Measurements from ENCODE around the gene HELLS. TPM values are rescaled to one million over a fixed set of nuclear protein-coding genes. Genes with fewer than 3 reads are reported as not detected.
A peak's percentile ranks its signal among the peaks of the same experiment; 100 is the strongest.
"Not testable (repeated sequence)": the region's sequence is repeated elsewhere in the genome, so short reads cannot be mapped to it uniquely, and the experiment has no call there.

HELLS gene
- total RNA-seq (100 to 1,000 TPM; 146 to 147 TPM), polyA plus RNA-seq (7.4 TPM)

- H3K27ac Mint-ChIP-seq, result peak within 1 kb of the TSS; percentile 67 to 99 (median 92)
- peak within 1 kb of the TSS; percentile 89 to 97 (median 90) for H3K4me3 Mint-ChIP-seq
- peaks cover 0 to 2% of the 10 kb centered on the region in 2 donors for H3K27me3 Mint-ChIP-seq
- ChIA-PET POLR2A (no interaction called here), CTCF (no interaction called here)
- peaks cover 23 to 37% (median 27%) of the 10 kb centered on the region in 3 donors for H3K4me1 Mint-ChIP-seq
- no peaks in the 10 kb centered on the region for H3K9me3 Mint-ChIP-seq
- no peaks in the 10 kb centered on the region for H3K9me3 ChIP-seq (ENCODE audit: low read length)
- H3K4me3 ChIP-seq (ENCODE audit: low read length), result peak within 1 kb of the TSS; percentile 81
- no peaks in the 10 kb centered on the region for H3K27me3 ChIP-seq (ENCODE audit: insufficient read depth, low read length, poor library complexity, severe bottlenecking)
- peak within 1 kb of the TSS; percentile 66 for H3K27ac ChIP-seq (ENCODE audit: low read depth, low read length)
- no peaks in the 10 kb centered on the region for H3K36me3 ChIP-seq (ENCODE audit: insufficient read depth, low read length)
- peaks cover 10% of the 10 kb centered on the region for H3K4me1 ChIP-seq (ENCODE audit: insufficient read depth, low read length)
- H3K36me3 Mint-ChIP-seq, result peaks cover 2 to 12% (median 7%) of the 10 kb centered on the region in 3 donors
- DNase-seq, result peak; percentile 53 to 74 (median 63)
These were observed at the start of gene HELLS for GRCh38 chr10:94545391-94546048. Gene HELLS, plus strand, starts transcription at chr10:94545788. Its CDS starts 134 bp downstream, at chr10:94545922.

GRCh38 chr10:94496010-94496409 is 49.6 kb upstream of the HELLS start:
- Mint-ChIP-seq H3K27me3 (peaks cover 3 to 4% of the 10 kb centered on the region in 2 donors), H3K36me3 (no peaks in the 10 kb centered on the region), H3K27ac (no peak overlapping the region), H3K4me1 (peaks cover 0 to 4% (median 0%) of the 10 kb centered on the region in 3 donors), H3K9me3 (no peaks in the 10 kb centered on the region), H3K4me3 (no peak overlapping the region)
- Histone ChIP-seq H3K27ac (ENCODE audit: low read depth, low read length) (no peak overlapping the region), H3K27me3 (ENCODE audit: insufficient read depth, low read length, poor library complexity, severe bottlenecking) (no peaks in the 10 kb centered on the region), H3K4me3 (ENCODE audit: low read length) (no peak overlapping the region), H3K36me3 (ENCODE audit: insufficient read depth, low read length) (no peaks in the 10 kb centered on the region), H3K4me1 (ENCODE audit: insufficient read depth, low read length) (no peaks in the 10 kb centered on the region), H3K9me3 (ENCODE audit: low read length) (no peaks in the 10 kb centered on the region)
- CTCF ChIA-PET, result no interaction called here
- POLR2A ChIA-PET, result no interaction called here
- DNase-seq, result no peak

GRCh38 chr10:94496646-94497045 is 48.9 kb upstream of the HELLS start:
- H3K27ac Mint-ChIP-seq, result no peak overlapping the region
- no peaks in the 10 kb centered on the region for H3K9me3 ChIP-seq (ENCODE audit: low read length)
- DNase-seq, result no peak
- H3K4me3 ChIP-seq (ENCODE audit: low read length), result no peak overlapping the region
- no peaks in the 10 kb centered on the region for H3K27me3 ChIP-seq (ENCODE audit: insufficient read depth, low read length, poor library complexity, severe bottlenecking)
- no peaks in the 10 kb centered on the region for H3K36me3 Mint-ChIP-seq
- POLR2A ChIA-PET, result no interaction called here
- peaks cover 3% of the 10 kb centered on the region in 2 donors for H3K27me3 Mint-ChIP-seq
- CTCF ChIA-PET, result no interaction called here
- no peaks in the 10 kb centered on the region for H3K4me1 ChIP-seq (ENCODE audit: insufficient read depth, low read length)
- H3K9me3 Mint-ChIP-seq, result no peaks in the 10 kb centered on the region
- peaks cover 0 to 4% (median 0%) of the 10 kb centered on the region in 3 donors for H3K4me1 Mint-ChIP-seq
- H3K36me3 ChIP-seq (ENCODE audit: insufficient read depth, low read length), result no peaks in the 10 kb centered on the region
- H3K27ac ChIP-seq (ENCODE audit: low read depth, low read length), result no peak overlapping the region
- no peak overlapping the region for H3K4me3 Mint-ChIP-seq

- Mint-ChIP-seq H3K27ac (no peak overlapping the region), H3K27me3 (peaks cover 3% of the 10 kb centered on the region in 2 donors), H3K4me1 (peaks cover 0 to 4% (median 0%) of the 10 kb centered on the region in 3 donors), H3K36me3 (no peaks in the 10 kb centered on the region), H3K9me3 (no peaks in the 10 kb centered on the region), H3K4me3 (no peak overlapping the region)
- CTCF ChIA-PET, result no interaction called here
- Histone ChIP-seq H3K4me3 (ENCODE audit: low read length) (no peak overlapping the region), H3K36me3 (ENCODE audit: insufficient read depth, low read length) (no peaks in the 10 kb centered on the region), H3K27ac (ENCODE audit: low read depth, low read length) (no peak overlapping the region), H3K27me3 (ENCODE audit: insufficient read depth, low read length, poor library complexity, severe bottlenecking) (no peaks in the 10 kb centered on the region), H3K4me1 (ENCODE audit: insufficient read depth, low read length) (no peaks in the 10 kb centered on the region), H3K9me3 (ENCODE audit: low read length) (no peaks in the 10 kb centered on the region)
- POLR2A ChIA-PET, result no interaction called here
- no peak for DNase-seq
These were observed 45.5 kb upstream of the HELLS start for GRCh38 chr10:94500063-94500462.

GRCh38 chr10:94521276-94522250 is 24.0 kb upstream of the HELLS start:
- Histone ChIP-seq H3K4me3 (ENCODE audit: low read length) (no peak overlapping the region), H3K27ac (ENCODE audit: low read depth, low read length) (no peak overlapping the region), H3K36me3 (ENCODE audit: insufficient read depth, low read length) (no peaks in the 10 kb centered on the region), H3K27me3 (ENCODE audit: insufficient read depth, low read length, poor library complexity, severe bottlenecking) (no peaks in the 10 kb centered on the region), H3K4me1 (ENCODE audit: insufficient read depth, low read length) (no peaks in the 10 kb centered on the region), H3K9me3 (ENCODE audit: low read length) (no peaks in the 10 kb centered on the region)
- CTCF ChIA-PET, result no interaction called here
- no peak overlapping the region for H3K4me3 Mint-ChIP-seq
- H3K4me1 Mint-ChIP-seq, result no peaks in the 10 kb centered on the region
- H3K27me3 Mint-ChIP-seq, result peaks cover 4 to 10% of the 10 kb centered on the region in 2 donors
- H3K36me3 Mint-ChIP-seq, result no peaks in the 10 kb centered on the region
- DNase-seq, result no peak
- no peak overlapping the region for H3K27ac Mint-ChIP-seq
- no peaks in the 10 kb centered on the region for H3K9me3 Mint-ChIP-seq
- POLR2A ChIA-PET, result no interaction called here

- no peaks in the 10 kb centered on the region for H3K9me3 Mint-ChIP-seq
- H3K4me1 Mint-ChIP-seq, result no peaks in the 10 kb centered on the region
- no peak overlapping the region for H3K4me3 Mint-ChIP-seq
- no peak overlapping the region for H3K27ac ChIP-seq (ENCODE audit: low read depth, low read length)
- H3K36me3 ChIP-seq (ENCODE audit: insufficient read depth, low read length), result no peaks in the 10 kb centered on the region
- no peaks in the 10 kb centered on the region for H3K27me3 ChIP-seq (ENCODE audit: insufficient read depth, low read length, poor library complexity, severe bottlenecking)
- H3K4me3 ChIP-seq (ENCODE audit: low read length), result no peak overlapping the region
- peaks cover 4 to 20% of the 10 kb centered on the region in 2 donors for H3K27me3 Mint-ChIP-seq
- no peaks in the 10 kb centered on the region for H3K36me3 Mint-ChIP-seq
- H3K9me3 ChIP-seq (ENCODE audit: low read length), result no peaks in the 10 kb centered on the region
- ChIA-PET CTCF (no interaction called here), POLR2A (no interaction called here)
- H3K27ac Mint-ChIP-seq, result no peak overlapping the region
- DNase-seq, result no peak
- H3K4me1 ChIP-seq (ENCODE audit: insufficient read depth, low read length), result no peaks in the 10 kb centered on the region
These were observed 21.4 kb upstream of the HELLS start for GRCh38 chr10:94524146-94524545.

- H3K27ac Mint-ChIP-seq, result no peak overlapping the region
- no peaks in the 10 kb centered on the region for H3K36me3 Mint-ChIP-seq
- H3K9me3 Mint-ChIP-seq, result no peaks in the 10 kb centered on the region
- DNase-seq, result no peak
- Histone ChIP-seq H3K4me1 (ENCODE audit: insufficient read depth, low read length) (no peaks in the 10 kb centered on the region), H3K4me3 (ENCODE audit: low read length) (no peak overlapping the region), H3K9me3 (ENCODE audit: low read length) (no peaks in the 10 kb centered on the region), H3K27ac (ENCODE audit: low read depth, low read length) (no peak overlapping the region), H3K27me3 (ENCODE audit: insufficient read depth, low read length, poor library complexity, severe bottlenecking) (no peaks in the 10 kb centered on the region), H3K36me3 (ENCODE audit: insufficient read depth, low read length) (no peaks in the 10 kb centered on the region)
- H3K27me3 Mint-ChIP-seq, result peaks cover 4 to 18% of the 10 kb centered on the region in 2 donors
- no peaks in the 10 kb centered on the region for H3K4me1 Mint-ChIP-seq
- H3K4me3 Mint-ChIP-seq, result no peak overlapping the region
- CTCF ChIA-PET, result no interaction called here
- POLR2A ChIA-PET, result no interaction called here
These were observed 20.9 kb upstream of the HELLS start for GRCh38 chr10:94524711-94525110.

GRCh38 chr10:94531550-94531949 is 14.0 kb upstream of the HELLS start:
- H3K36me3 Mint-ChIP-seq; H3K27me3 ChIP-seq (ENCODE audit: insufficient read depth, low read length, poor library complexity, severe bottlenecking); H3K4me1 ChIP-seq (ENCODE audit: insufficient read depth, low read length); H3K27ac ChIP-seq (ENCODE audit: low read depth, low read length); H3K9me3 Mint-ChIP-seq; H3K4me3 Mint-ChIP-seq; H3K27ac Mint-ChIP-seq; CTCF ChIA-PET; H3K9me3 ChIP-seq (ENCODE audit: low read length); POLR2A ChIA-PET; H3K4me3 ChIP-seq (ENCODE audit: low read length); DNase-seq; H3K36me3 ChIP-seq (ENCODE audit: insufficient read depth, low read length); H3K4me1 Mint-ChIP-seq: not testable (repeated sequence)
- H3K27me3 Mint-ChIP-seq, result peaks cover 0 to 31% of the 10 kb centered on the region in 2 donors
